Psoas muscle (tissue), 8 donors: Measurements from ENCODE around the gene CFAP97D1. TPM values are rescaled to one million over a fixed set of nuclear protein-coding genes. Genes with fewer than 3 reads are reported as not detected.

ENCODE experiments used
- ATAC-seq, 4 donors: fragments of 200-7000 bp; cut with Tn5 transposase; one replicate each; pipeline ENCODE4 v1.9.1; 2020; ENCODE audit warnings: moderate library complexity in 3 of 4, mild to moderate bottlenecking in 2 of 4
- DNase-seq, 2 donors: peaks; one replicate each; pipeline ENCODE4 v3.0.0-alpha.2; 2020
- H3K27ac ChIP-seq: fragments of 200-600 bp; one replicate; pipeline ENCODE4 v1.8.0; 2022
- H3K27me3 ChIP-seq, 3 donors: fragments of 200-600 bp in 1 of 3; one replicate each; pipeline versions ENCODE4 v1.6.1 to v1.8.0; 2013 to 2022; ENCODE audit warnings: low read length in 2 of 3, mild to moderate bottlenecking in 2 of 3, moderate library complexity in 1 of 3; ENCODE audit not compliant: insufficient read depth in 3 of 3
- H3K36me3 ChIP-seq, 2 donors: fragments of 200-600 bp in 1 of 2; one replicate each; pipeline versions ENCODE4 v1.6.1 to v1.8.0; 2013 to 2022; ENCODE audit warnings: low read depth in 1 of 2, mild to moderate bottlenecking in 1 of 2, moderate library complexity in 1 of 2; ENCODE audit not compliant: insufficient read depth in 1 of 2
- H3K4me1 ChIP-seq: fragments of 200-600 bp; one replicate; pipeline ENCODE4 v1.8.0; 2022
- H3K4me3 ChIP-seq: fragments of 200-600 bp; one replicate; pipeline ENCODE4 v1.8.0; 2022; ENCODE audit warnings: mild to moderate bottlenecking
- H3K9me3 ChIP-seq: fragments of 200-600 bp; one replicate; pipeline ENCODE4 v1.8.0; 2022
- WGBS, 3 donors: extraction: QIAGEN DNeasy Blood & Tissue Kit; methylation state at CpG; one replicate each; pipeline versions ENCODE4 v1.1.6 to v1.1.7; 2013; 5-methylcytosine and 5-hydroxymethylcytosine counted together
- intact Hi-C, 2 donors: fragments of 100-400 bp; cut with DNase I; formaldehyde crosslinking; loops; one replicate each; pipeline versions ENCODE4 v1.11.0 to v1.14.2; 2022
- polyA plus RNA-seq, 3 donors: library from polyadenylated mRNA; stranded (reverse); fragments of 200-250 nt; gene quantifications; one replicate each; pipeline ENCODE4 v1.2.3, GENCODE V29; 2013
- total RNA-seq, 4 donors: library from RNA; stranded (reverse); fragmentation: NEBNext Ultra II Directional in 2 of 4; extraction: Animal tissue kit (Norgen Biotek cat#: 25700) in 2 of 4; gene quantifications; one replicate each; pipeline versions ENCODE4 v1.2.1 to v1.2.4, GENCODE V29; 2021 to 2023
- TF ChIP-seq, protein P1 (sequence below): fragments of 200-600 bp; IDR thresholded peaks from one replicate; pipeline ENCODE4 v1.8.0; 2022; ENCODE audit warnings: antibody characterized with exemption
- donor health status: healthy with polysubstance abuse.
- donor health status: DM: no; HTN: no; CAD: no; lungs with moderate emphysema.
- donor health status: Bipolar disorder and iron deficiency.
- donor health status: healthy.
- donor health status: DM: yes; HTN: yes; CAD: no.
- donor health status: DM: no; HTN: no; CAD: no.
- donor health status: DM: no; HTN: no; CAD: no.
- donor health status: DM: yes; HTN: yes; CAD: no.

CFAP97D1 gene
- total and polyA plus RNA-seq, 7 donors = 0.01 to 0.17 TPM; not detected in 5

DNA sequence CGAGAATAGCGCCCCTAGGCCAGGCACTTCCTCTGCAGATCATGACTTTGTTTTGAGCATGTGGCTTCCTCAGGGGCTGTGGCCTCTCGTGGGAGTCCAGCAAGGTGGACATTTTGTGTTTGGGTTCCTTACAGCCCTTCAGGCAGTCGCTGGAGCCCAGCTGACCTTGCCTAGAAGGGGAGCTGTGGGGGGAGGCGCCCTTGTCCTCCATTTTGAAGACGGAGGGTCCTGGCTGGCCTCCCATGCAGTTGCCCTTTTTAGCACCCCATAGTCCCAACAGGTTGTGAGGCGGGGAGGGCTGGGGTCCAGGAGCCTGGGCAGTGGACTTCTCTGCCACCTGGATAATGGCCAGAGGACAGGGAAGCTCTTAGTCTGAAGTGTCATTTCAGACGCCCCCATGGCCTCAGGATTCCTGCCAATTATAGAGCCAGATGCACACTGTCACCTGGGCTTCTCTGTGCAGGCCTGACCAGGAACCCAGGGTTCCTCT lies 23.0 kb upstream of the CFAP97D1 start:
- Histone ChIP-seq H3K27ac (no peak overlapping the region), H3K9me3 (no peaks in the 10 kb centered on the region), H3K4me3 (no peak overlapping the region), H3K36me3 (no peaks in the 10 kb centered on the region), H3K27me3 (peaks cover 0 to 34% (median 22%) of the 10 kb centered on the region in 3 donors), H3K4me1 (peaks cover 13% of the 10 kb centered on the region)
- ATAC-seq = no peak
- 82 to 86% (median 84%) methylated on average over 8 of the region's 8 CpGs for WGBS, 3 donors
- intact Hi-C loops = loop anchor here in 1 of 2 donors (5.0 kb wide), 1 partner anchor 180 kb away; no protein-coding TSS in a partner anchor
- no peak for DNase-seq
- TF ChIP-seq, protein P1, sequence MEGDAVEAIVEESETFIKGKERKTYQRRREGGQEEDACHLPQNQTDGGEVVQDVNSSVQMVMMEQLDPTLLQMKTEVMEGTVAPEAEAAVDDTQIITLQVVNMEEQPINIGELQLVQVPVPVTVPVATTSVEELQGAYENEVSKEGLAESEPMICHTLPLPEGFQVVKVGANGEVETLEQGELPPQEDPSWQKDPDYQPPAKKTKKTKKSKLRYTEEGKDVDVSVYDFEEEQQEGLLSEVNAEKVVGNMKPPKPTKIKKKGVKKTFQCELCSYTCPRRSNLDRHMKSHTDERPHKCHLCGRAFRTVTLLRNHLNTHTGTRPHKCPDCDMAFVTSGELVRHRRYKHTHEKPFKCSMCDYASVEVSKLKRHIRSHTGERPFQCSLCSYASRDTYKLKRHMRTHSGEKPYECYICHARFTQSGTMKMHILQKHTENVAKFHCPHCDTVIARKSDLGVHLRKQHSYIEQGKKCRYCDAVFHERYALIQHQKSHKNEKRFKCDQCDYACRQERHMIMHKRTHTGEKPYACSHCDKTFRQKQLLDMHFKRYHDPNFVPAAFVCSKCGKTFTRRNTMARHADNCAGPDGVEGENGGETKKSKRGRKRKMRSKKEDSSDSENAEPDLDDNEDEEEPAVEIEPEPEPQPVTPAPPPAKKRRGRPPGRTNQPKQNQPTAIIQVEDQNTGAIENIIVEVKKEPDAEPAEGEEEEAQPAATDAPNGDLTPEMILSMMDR = no peak

DNA sequence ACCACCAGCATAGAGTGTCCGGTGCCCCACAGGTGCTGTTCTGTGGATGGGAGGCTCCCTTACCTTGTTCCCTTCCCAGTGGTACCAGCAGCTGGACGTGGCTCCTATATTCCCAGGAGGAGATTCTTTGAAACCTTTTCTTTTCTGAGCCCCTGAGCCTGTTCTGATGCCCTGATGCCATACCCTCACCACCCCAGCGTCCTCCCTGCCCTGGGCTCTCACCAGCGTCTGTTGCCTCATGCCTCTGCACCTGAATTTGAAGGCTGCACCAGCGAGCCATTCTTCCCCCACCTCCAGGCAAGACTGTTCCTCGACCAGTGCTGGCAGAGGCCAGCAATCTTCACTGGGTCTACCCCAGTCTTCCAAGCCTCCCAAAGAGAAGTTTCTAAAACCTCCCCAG lies 22.1 kb upstream of the CFAP97D1 start:
- H3K27me3 ChIP-seq = peaks cover 0 to 34% (median 22%) of the 10 kb centered on the region in 3 donors
- 75 to 79% (median 76%) methylated on average over 6 of the region's 6 CpGs for WGBS, 3 donors

DNA sequence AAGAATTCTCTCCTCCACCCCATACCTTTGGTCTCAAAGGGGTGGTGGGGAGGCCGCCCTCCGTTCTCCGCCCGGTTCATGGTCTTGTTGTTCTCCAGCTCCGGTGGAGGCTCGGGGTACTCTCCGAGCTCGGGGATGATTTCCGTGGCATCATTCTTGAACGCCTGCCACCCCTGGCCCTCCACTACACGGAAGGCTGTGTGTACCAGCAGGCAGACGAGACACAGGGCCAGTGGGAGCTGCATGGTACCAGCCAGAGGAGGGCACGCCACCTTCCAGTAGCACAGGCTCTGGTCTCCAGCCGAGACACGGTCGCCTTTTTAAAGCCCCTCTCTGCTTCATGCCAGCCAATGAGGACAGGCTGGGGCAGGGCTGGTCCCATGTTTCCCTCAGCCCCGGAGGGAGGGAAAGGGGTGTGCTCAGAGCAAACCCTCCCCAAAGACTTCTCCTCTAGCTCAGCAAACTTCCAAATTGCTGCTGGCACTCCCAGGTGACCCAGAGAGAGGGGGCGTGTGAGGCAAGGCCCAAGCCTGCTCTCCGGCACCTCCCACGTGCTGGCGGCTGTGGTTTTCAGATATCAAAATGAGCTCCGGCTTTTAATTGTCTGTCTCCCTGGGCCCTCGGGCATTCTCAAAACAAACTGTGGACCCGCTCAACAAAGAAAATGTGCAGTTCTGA lies 21.6 kb upstream of the CFAP97D1 start, which contains the start of gene SOST:
SOST (minus strand) TSS at position 295 of the 678 bp plus-strand sequence; CDS start at position 245, 50 bp downstream.
- Histone ChIP-seq H3K27me3 (peaks cover 0 to 34% (median 22%) of the 10 kb centered on the region in 3 donors), H3K27ac (no peak within 1 kb of the TSS), H3K9me3 (no peaks in the 10 kb centered on the region), H3K36me3 (no peaks in the 10 kb centered on the region), H3K4me1 (peaks cover 13% of the 10 kb centered on the region), H3K4me3 (no peak within 1 kb of the TSS)
- TF ChIP-seq, protein P1 = no peak
- no peak for DNase-seq
- 74 to 78% (median 77%) methylated on average over 24 of the region's 24 CpGs for WGBS, 3 donors
- intact Hi-C loops = loop anchor here in 1 of 2 donors (5.0 kb wide), 1 partner anchor 181 kb away; no protein-coding TSS in a partner anchor
- ATAC-seq = no peak

More for the DNA sequence above, 22.1 kb upstream of the CFAP97D1 start:
- Histone ChIP-seq H3K36me3 (no peaks in the 10 kb centered on the region), H3K4me1 (peaks cover 13% of the 10 kb centered on the region), H3K27ac (no peak overlapping the region), H3K9me3 (no peaks in the 10 kb centered on the region), H3K4me3 (no peak overlapping the region)
- ATAC-seq = no peak
- intact Hi-C loops = loop anchor here in 1 of 2 donors (5.0 kb wide), 1 partner anchor 181 kb away; no protein-coding TSS in a partner anchor
- no peak for DNase-seq
- TF ChIP-seq, protein P1 = no peak

DNA sequence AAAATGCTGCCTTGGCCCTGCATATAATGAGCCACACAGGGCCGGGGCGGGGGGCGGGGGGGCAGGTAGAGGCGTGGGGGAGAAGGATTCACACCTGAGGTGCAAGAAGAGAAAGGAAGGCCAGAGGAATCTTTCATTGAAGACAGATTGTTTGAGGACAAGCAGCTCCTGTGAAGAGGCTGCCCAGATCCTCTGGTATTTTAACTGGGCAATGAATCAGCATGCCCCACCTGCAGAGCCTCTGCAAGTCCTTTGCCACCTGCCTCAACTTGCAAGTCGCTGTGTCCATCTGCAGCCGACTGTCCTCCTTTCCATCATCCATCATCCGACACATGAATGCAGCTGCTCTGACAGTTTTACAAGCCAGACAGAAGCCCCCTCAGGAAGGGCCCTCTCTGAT lies 20.4 kb upstream of the CFAP97D1 start:
- Histone ChIP-seq H3K9me3 (no peaks in the 10 kb centered on the region), H3K4me3 (no peak overlapping the region), H3K4me1 (peaks cover 11% of the 10 kb centered on the region), H3K27me3 (peaks cover 0 to 32% (median 21%) of the 10 kb centered on the region in 3 donors), H3K36me3 (peaks cover 0 to 3% of the 10 kb centered on the region in 2 donors), H3K27ac (no peak overlapping the region)
- ATAC-seq (no peak), DNase-seq (no peak)
- TF ChIP-seq, protein P1 = no peak
- intact Hi-C loops = loop anchor here (1.0 to 5.0 kb wide), 2 partner anchors 66 to 183 kb away; no protein-coding TSS in a partner anchor
- 42 to 46% (median 45%) methylated on average over 7 of the region's 7 CpGs for WGBS, 3 donors
